Measurements from ENCODE around the gene ARSG.
"Not testable (repeated sequence)": the region's sequence is repeated elsewhere in the genome, so short reads cannot be mapped to it uniquely, and the experiment has no call there.

- TF ChIP-seq POLR2A (IDR thresholded peaks at IDR 0.05; ENCODE audit: low read depth, low read length); POLR2AphosphoS5 (IDR thresholded peaks at IDR 0.05; ENCODE audit: low read depth, low read length); TAF1 (IDR thresholded peaks at IDR 0.05; ENCODE audit: borderline replicate concordance, low read depth, low read length): not testable (repeated sequence)
Measured at GRCh38 chr17:68281965-68282364, 9.3 kb upstream of the ARSG start.
